ENCODE results near the gene ZFHX2. TPM values are rescaled to one million over a fixed set of nuclear protein-coding genes. Genes with fewer than 3 reads are reported as not detected.
A peak's percentile ranks its signal among the peaks of the same experiment; 100 is the strongest.

ZFHX2 gene
- total RNA-seq, 1 donor = under 0.01 TPM

- no peak for DNase-seq (ENCODE audit: low read depth)
Observed at GRCh38 chr14:23529016-23529415, 22.5 kb downstream of the ZFHX2 start.

DNA sequence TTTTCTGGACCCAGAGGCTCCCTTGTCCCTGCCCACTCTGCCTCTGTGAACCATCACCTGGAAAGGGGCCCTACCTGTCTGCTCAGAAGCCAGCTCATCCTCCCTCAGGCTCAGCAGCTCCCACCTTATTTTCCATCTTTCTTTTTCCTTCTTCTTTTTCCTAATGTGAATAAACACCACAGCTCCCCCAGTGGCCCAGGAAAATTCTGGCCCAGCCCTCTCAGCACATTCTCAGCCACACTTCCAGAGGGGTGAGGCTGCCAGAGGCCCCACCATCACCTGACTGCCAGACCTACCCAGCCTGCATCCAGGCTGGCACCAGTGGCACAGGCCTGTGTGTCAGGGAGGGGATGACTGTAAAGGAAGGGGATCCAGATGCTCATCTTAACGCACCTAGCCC lies 23.0 kb downstream of the ZFHX2 start:
- DNase-seq (ENCODE audit: low read depth) = no peak
- TF ChIP-seq CTCF (IDR thresholded peaks at IDR 0.05; ENCODE audit: insufficient read depth, low read depth, low read length) = peak; percentile 33
- H3K4me3 ChIP-seq (ENCODE audit: low read depth, low read length) = no peak overlapping the region

More at GRCh38 chr14:23529016-23529415, 22.5 kb downstream of the ZFHX2 start:
- TF ChIP-seq CTCF (IDR thresholded peaks at IDR 0.05; ENCODE audit: insufficient read depth, low read depth, low read length) = no peak
- no peak overlapping the region for H3K4me3 ChIP-seq (ENCODE audit: low read depth, low read length)

GRCh38 chr14:23525611-23526010 lies 26.0 kb downstream of the ZFHX2 start:
- DNase-seq (ENCODE audit: low read depth) = no peak
- no peak overlapping the region for H3K4me3 ChIP-seq (ENCODE audit: low read depth, low read length)
- TF ChIP-seq CTCF (IDR thresholded peaks at IDR 0.05; ENCODE audit: insufficient read depth, low read depth, low read length) = no peak

DNA sequence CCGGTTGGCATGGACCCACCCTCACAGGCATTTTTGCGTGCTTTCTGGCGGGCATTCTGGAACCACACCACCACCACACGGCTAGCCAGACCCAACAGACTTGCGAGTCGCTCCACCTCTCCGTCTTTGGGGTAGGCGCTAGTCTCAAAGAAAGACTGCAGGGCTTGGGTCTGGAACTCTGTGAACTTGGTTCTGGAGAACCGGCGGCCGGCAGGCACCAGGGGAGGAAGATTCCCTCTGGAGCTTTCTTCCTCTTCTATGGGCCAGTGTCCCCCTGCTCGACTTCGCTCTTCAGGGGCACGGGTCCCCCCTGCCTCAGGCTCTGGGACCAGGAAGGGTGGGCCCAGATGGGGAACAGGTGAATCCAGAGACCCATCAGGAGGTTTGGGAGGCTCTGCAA lies 26.6 kb downstream of the ZFHX2 start:
- no peak for TF ChIP-seq CTCF (IDR thresholded peaks at IDR 0.05; ENCODE audit: insufficient read depth, low read depth, low read length)
- no peak overlapping the region for H3K4me3 ChIP-seq (ENCODE audit: low read depth, low read length)
- DNase-seq (ENCODE audit: low read depth) = no peak

DNA sequence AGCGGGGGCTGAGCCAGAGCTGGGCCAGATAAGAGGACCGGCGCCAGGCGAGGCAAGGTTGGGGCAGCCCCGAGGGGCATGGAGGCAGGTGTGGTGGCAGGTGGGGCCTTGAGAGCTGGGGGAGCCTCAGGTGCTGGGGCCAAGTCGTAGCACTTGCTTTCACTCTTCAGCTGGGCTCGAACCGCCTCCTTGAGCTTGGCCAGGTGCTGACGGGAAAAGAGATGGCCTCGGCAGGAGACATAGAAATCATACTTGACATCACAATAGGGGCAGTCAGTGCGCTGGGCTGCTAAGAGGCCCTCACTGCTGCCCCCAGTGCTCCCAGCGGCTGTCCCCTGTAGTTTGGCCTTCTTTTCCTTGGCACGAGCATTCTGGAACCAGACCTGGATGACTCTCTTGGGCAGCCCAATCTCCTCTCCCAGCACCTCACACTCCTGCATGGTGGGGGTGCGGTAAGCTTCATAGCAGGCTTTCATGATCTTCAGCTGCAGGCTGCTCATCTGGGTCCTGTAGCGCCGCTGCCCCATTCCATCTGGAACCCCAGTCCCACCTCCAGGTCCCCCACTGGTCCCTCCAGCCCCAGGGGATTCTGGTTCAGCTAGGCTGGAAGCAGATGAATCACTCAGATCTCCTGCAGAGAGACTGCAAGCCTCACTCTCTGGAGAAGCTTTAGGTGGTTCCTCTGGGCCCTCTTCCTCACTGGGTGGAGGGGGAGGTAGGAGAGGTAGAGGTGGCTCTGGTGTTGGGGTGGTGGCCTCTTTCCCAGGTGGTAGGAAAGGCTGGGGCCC lies 28.1 kb downstream of the ZFHX2 start:
- DNase-seq (ENCODE audit: low read depth) = no peak
- H3K4me3 ChIP-seq (ENCODE audit: low read depth, low read length) = no peak overlapping the region
- TF ChIP-seq CTCF (IDR thresholded peaks at IDR 0.05; ENCODE audit: insufficient read depth, low read depth, low read length) = no peak

- no peak for DNase-seq (ENCODE audit: low read depth)
- no peak overlapping the region for H3K4me3 ChIP-seq (ENCODE audit: low read depth, low read length)
- TF ChIP-seq CTCF (IDR thresholded peaks at IDR 0.05; ENCODE audit: insufficient read depth, low read depth, low read length) = no peak
Observed at GRCh38 chr14:23522643-23523198, 28.8 kb downstream of the ZFHX2 start.

Measured in fibroblast of villous mesenchyme (primary cell).